Peyer's patch (tissue), 4 donors: Measurements from ENCODE around the gene HCN2.

Experiments
- POLR2A ChIP-seq, 2 donors: fragments of 450-650 bp; IDR thresholded peaks; one replicate each; pipeline ENCODE4 v1.5.1; 2017; ENCODE audit warnings: antibody characterized with exemption in 2 of 2, mild to moderate bottlenecking in 2 of 2, moderate library complexity in 2 of 2
- TF ChIP-seq, protein P1 (sequence below), 6 experiments: fragments of 450-650 bp in 4 of 6; fragments of 200-600 bp in 2 of 6; sonication (generic) in 1 of 6; IDR thresholded peaks; one replicate each; pipeline ENCODE4 v1.5.1; 2017 to 2019; ENCODE audit warnings: antibody characterized with exemption in 6 of 6, mild to moderate bottlenecking in 3 of 6, moderate library complexity in 1 of 6

DNA sequence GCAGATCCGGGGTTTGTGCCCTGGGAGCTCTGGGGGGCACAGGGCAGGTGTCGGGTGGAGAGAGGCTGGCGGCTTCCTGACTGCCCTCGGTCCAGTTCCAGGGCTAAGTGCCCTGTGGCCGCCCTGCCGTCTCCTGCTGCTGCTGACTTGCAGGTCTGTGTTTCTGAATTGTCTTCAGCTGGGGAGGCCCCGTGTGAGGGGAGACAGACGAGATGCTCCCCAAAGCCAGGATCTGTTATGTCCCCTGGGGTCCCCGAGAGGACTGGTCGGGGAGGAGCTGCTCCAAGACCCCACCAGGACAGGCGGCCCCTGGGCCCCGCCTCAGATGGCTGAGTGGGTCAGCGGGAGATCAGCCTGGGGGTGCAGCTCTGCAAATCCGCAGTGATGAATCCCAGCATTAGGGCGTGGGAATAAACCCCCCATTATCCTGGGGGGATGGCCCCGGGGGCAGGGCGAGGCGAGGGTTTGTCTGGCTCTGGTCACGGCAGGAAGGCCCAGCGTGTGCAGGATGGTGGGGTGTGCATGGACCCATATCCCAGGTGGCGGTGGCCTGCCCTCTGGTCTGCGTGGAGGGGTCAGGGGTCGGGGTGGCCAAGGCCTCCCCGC, 4.7 kb downstream of the HCN2 start:
- TF ChIP-seq, protein P1, sequence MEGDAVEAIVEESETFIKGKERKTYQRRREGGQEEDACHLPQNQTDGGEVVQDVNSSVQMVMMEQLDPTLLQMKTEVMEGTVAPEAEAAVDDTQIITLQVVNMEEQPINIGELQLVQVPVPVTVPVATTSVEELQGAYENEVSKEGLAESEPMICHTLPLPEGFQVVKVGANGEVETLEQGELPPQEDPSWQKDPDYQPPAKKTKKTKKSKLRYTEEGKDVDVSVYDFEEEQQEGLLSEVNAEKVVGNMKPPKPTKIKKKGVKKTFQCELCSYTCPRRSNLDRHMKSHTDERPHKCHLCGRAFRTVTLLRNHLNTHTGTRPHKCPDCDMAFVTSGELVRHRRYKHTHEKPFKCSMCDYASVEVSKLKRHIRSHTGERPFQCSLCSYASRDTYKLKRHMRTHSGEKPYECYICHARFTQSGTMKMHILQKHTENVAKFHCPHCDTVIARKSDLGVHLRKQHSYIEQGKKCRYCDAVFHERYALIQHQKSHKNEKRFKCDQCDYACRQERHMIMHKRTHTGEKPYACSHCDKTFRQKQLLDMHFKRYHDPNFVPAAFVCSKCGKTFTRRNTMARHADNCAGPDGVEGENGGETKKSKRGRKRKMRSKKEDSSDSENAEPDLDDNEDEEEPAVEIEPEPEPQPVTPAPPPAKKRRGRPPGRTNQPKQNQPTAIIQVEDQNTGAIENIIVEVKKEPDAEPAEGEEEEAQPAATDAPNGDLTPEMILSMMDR (IDR thresholded peaks at IDR 0.05) = no peak
- no peak for TF ChIP-seq POLR2A (IDR thresholded peaks at IDR 0.05)
